ENCODE results near the gene HACD1.

Gene HACD1

GRCh38 chr10:17576768-17577167, 40.4 kb downstream of the HACD1 start:
- DNase-seq: no peak

GRCh38 chr10:17564911-17565310, 52.3 kb downstream of the HACD1 start:
- no peak for DNase-seq

GRCh38 chr10:17563452-17563851, 53.7 kb downstream of the HACD1 start:
- no peak for DNase-seq

- DNase-seq: no peak
Observed at GRCh38 chr10:17562614-17563013, 54.6 kb downstream of the HACD1 start.

GRCh38 chr10:17561111-17561510, 56.1 kb downstream of the HACD1 start:
- DNase-seq: no peak

DNA sequence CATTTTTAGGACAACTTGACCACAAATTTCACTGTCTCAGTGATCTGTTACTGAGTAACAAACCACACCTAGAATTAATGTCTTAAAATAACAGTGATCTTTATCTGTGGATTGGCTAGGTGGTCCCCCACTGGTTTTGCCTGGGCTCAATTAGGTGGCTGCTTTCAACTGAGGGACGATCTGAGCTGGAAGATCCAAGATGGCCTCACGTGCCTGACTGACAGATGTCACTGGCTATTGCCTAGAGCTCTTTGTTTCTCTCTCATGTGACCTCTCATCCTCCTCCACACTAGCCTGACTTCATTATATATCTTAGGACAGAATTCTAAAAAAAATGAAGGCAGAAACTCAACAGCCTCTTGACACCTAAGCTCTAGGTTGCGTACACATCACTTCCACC, 59.7 kb downstream of the HACD1 start:
- DNase-seq: no peak

DNA sequence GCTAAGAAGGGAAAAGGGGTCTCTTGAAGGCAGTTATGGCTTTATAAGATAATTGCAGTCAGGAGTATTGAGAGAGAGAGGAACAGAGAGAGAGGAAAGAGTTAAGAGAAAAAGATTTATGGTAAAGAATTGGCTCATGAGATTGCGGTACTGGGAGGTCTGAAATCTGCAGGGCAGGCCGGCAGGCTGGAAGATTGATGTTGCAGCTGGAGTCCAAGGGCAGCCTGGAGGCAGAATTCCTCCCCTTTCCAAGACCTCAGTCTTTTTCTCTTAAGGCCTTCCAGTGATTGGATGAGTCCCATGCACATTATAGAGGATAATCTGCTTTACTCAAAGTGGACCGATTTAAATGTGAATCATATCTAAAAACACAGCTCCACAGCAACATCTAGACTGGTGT, 68.4 kb downstream of the HACD1 start:
- no peak for DNase-seq

- DNase-seq: no peak
Observed at GRCh38 chr10:17548162-17548561, 69.0 kb downstream of the HACD1 start.

DNA sequence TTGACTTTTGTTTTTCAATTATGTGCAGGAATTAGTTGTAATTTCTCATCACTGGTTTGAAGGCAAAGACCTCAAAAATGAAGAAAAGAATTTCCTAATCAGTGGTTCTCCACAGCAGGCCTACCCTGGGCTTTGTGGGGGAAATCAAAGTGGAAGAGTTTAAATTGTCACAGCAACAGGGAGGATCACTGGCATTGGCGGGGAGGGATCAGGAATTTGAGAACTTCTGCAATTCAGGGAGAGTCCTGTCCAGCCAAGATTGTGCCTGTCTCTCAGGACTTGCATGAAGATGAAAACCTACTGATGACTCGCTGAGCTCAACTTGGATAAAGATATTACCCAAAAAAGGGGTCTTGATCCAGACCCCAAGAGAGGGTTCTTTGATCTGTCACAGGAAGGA, 70.1 kb downstream of the HACD1 start:
- no peak for DNase-seq

- no peak for DNase-seq
Observed at GRCh38 chr10:17544465-17544864, 72.7 kb downstream of the HACD1 start.

Data from activated T-cell treated with anti-CD3 and anti-CD28 coated beads, Interleukin-2, amount 50 U/mL, for 1 hour (primary cell).